Ishikawa (cell line): ENCODE data around the gene KIFC1.

Source experiments
- CEBPB ChIP-seq: IDR thresholded peaks from 2 replicates; pipeline ENCODE4 v1.6.1; 2012
- EP300 ChIP-seq: IDR thresholded peaks from 2 replicates; pipeline ENCODE4 v1.6.1; 2012; ENCODE audit warnings: borderline replicate concordance
- RAD21 ChIP-seq: IDR thresholded peaks from 2 replicates; pipeline ENCODE4 v1.6.1; 2012; ENCODE audit warnings: low read depth
- TCF12 ChIP-seq: IDR thresholded peaks from 2 replicates; pipeline ENCODE4 v1.6.1; 2012; ENCODE audit warnings: low read depth
- YY1 ChIP-seq: IDR thresholded peaks from 2 replicates; pipeline ENCODE4 v1.6.1; 2012; ENCODE audit warnings: low read depth
- ZBTB7A ChIP-seq: IDR thresholded peaks from 2 replicates; pipeline ENCODE4 v1.6.1; 2012; ENCODE audit warnings: low read depth
- TF ChIP-seq, protein P1 (sequence below): IDR thresholded peaks from 2 replicates; pipeline ENCODE4 v1.6.1; 2012; ENCODE audit warnings: low read depth, mild to moderate bottlenecking
- TF ChIP-seq, protein P2 (sequence below): IDR thresholded peaks from 2 replicates; pipeline ENCODE4 v1.6.1; 2012

DNA sequence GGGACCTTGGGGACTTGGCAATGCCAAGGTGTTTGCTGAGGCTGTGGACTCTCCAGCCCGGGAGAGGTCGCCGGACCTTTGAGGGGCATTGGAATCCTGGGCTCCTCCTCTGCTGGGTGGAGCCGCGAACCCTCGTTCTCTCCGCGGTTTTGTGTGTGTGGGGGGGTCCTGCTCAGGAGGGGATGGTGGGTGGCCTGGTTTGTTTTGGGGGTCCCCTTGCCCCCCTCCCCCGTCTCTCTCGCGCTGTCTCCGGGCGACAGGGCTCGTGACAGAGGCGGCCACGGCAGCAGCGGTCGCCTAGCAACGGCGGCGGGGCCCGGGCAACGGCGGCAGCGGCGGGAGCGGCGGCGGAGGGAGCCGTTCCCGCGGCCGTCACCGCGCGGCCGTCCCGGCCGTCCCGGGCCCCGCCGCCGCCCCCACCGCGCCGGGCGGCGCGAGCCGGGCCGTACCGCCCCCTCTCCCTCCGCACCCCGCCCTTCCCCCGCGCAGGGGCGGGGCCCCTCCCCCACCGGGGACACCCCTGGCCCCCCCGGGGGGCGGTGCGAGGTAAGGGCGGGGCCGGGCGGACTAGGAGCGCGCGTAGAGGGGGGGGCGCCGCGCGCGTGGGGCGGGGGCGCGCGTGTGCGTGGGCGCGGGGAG, 36.1 kb downstream of the KIFC1 start:
- TF ChIP-seq ZBTB7A (peak; percentile 78; the same call in 1 of the 2 replicates), EP300 (no peak), YY1 (no peak), CEBPB (no peak), TCF12 (no peak), RAD21 (no peak)
- TF ChIP-seq, protein P1, sequence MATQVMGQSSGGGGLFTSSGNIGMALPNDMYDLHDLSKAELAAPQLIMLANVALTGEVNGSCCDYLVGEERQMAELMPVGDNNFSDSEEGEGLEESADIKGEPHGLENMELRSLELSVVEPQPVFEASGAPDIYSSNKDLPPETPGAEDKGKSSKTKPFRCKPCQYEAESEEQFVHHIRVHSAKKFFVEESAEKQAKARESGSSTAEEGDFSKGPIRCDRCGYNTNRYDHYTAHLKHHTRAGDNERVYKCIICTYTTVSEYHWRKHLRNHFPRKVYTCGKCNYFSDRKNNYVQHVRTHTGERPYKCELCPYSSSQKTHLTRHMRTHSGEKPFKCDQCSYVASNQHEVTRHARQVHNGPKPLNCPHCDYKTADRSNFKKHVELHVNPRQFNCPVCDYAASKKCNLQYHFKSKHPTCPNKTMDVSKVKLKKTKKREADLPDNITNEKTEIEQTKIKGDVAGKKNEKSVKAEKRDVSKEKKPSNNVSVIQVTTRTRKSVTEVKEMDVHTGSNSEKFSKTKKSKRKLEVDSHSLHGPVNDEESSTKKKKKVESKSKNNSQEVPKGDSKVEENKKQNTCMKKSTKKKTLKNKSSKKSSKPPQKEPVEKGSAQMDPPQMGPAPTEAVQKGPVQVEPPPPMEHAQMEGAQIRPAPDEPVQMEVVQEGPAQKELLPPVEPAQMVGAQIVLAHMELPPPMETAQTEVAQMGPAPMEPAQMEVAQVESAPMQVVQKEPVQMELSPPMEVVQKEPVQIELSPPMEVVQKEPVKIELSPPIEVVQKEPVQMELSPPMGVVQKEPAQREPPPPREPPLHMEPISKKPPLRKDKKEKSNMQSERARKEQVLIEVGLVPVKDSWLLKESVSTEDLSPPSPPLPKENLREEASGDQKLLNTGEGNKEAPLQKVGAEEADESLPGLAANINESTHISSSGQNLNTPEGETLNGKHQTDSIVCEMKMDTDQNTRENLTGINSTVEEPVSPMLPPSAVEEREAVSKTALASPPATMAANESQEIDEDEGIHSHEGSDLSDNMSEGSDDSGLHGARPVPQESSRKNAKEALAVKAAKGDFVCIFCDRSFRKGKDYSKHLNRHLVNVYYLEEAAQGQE = no peak
- TF ChIP-seq, protein P2, sequence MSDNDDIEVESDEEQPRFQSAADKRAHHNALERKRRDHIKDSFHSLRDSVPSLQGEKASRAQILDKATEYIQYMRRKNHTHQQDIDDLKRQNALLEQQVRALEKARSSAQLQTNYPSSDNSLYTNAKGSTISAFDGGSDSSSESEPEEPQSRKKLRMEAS = no peak
